SK-N-DZ (cell line): ENCODE results near the gene AFF2.

Experiments used
- DNase-seq: peaks from one replicate; pipeline ENCODE4 v3.0.0-alpha.2; 2015; ENCODE audit warnings: low spot score

The AFF2 gene

DNA sequence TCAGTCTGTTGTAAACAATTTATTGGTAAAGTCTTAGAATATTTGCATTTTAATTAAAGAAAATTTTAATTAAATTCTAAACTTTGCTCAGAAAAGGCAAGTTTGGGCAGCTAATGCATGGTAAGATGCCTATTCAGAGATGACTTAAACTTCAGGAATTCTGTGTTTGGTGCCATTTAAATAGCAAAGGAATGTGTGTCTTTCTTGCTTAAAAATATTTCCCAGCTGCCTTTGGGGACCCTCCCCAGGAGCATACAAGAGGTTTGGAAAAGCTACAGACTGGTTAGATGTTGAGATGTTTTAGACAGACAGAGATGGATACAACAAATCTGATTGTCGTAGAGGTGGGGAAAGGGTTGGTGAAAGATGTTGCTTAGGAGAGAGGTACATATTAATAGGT is 36.5 kb downstream of the AFF2 start:
- DNase-seq: no peak

DNA sequence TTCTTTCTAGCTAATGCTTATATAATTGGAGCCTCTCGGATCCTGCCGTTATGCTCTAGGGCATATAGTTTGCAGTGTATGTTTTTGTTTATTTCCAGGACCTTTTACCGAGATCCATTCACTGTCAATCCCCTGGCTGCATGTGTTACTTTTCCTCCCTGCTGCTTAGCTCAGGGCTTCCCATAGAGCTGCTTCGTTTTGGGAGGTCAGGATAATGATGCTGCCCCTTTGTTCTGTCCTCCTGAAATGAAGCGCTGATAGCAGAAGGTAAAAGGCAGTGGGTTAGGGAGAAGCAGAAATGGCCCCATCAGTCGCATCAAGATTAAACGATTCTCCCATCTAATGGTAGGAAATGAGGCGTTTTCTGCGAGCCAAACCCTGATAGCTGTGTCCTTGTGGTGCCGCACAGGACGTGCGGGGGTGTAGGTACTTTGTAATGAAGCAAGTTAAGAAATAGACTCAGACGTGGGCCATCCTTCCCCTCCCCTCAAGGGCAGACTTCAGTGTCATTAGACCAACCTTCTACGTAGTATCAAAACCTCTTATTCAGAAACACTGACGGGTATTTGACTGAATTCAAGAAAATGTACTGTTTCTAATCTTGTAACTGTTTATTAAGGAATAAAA is 37.3 kb downstream of the AFF2 start:
- no peak for DNase-seq

DNA sequence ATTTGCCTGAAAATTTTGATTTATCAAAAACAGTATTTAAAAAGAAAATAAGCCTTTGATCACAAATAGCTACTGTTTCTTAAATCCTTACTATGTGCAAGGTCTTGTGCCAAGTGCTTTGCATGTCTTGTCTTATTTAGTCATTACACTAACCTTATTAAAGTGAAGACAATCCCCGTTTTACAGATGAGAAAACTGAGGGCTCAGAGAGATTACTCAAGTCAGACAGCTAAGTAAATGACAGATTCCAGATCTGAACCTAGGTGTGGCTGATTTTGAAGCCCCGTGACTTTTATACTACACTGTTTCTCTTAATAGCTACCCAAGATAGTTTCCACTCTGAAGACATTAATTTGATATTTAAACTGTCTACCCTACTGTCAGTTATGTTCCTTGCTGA is 38.2 kb downstream of the AFF2 start:
- DNase-seq: no peak

DNA sequence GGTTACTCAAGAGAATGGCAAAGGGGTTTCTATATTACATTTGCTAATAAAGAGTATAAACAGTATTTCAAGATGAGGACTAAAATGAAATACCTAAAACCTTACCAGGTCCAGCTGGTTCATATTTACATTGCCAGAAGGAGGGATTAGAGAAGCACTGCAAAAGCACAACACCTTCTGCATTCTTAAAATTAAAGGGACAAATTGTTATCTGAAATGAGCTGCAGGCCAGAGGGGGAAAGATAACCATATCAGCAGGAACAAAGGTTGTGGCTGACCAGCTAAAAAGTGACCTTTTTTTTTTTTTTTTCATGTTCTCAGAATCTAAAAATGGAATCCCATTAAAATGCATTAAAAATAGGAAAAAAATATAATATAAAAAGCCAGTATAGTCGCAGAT is 39.7 kb downstream of the AFF2 start:
- DNase-seq: no peak

DNA sequence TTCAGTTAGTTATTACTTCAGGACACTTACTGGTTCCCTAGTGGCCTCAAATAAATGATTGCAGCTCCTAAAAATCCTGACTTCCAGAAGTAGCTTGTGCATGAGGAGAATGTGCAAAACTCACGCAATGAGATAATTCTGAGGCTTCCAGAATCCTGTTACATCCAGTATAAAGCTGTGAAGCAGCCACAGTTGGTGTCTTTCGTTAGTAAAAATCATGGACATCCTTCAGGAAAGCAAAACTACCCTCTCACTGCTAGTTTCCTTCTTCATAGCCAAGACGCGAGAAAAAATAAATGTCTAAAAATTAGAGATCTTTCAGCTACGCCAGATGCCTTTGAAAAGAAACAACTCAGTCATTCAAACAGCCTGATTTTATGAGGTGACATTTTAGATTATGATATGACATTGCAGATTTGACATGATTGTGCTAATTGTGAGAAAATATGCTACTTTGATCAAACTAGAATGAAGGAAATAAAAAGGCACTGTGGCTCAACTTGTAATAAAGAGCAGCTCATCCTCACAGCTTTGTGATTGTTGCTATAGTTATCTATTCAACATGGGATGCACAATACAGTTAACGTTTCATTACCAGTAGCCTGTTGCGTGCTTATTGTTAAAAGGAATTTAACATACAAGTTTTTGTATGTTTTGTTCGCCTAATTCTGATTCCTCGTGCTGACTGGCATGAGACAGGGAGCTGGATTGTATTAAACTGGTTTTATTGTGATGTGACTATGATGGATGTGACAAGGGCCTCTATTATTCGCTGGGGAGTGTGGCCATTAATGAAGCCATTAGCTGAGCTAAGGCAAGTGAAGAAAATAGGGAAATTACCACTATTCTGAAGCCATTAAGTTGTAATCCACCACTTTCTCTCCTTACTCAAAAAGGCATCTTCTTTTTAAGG is 40.5 kb downstream of the AFF2 start:
- no peak for DNase-seq

DNA sequence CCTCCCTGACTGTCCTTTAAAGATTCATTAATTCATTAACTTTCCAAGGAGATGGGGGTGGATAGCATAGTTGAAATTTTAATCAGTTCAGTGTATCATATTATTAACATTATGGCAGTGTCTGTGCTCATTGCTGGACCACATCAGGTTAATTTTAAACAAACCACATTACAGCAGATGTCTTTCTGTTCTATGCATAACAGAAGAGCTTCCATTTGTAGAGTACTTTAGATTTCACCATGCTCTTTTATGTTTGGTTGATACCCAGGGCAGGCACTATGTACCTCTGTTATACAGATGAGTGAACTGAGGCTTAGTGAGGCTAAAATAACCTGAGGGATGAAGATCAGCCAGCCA is 41.1 kb downstream of the AFF2 start:
- no peak for DNase-seq

DNA sequence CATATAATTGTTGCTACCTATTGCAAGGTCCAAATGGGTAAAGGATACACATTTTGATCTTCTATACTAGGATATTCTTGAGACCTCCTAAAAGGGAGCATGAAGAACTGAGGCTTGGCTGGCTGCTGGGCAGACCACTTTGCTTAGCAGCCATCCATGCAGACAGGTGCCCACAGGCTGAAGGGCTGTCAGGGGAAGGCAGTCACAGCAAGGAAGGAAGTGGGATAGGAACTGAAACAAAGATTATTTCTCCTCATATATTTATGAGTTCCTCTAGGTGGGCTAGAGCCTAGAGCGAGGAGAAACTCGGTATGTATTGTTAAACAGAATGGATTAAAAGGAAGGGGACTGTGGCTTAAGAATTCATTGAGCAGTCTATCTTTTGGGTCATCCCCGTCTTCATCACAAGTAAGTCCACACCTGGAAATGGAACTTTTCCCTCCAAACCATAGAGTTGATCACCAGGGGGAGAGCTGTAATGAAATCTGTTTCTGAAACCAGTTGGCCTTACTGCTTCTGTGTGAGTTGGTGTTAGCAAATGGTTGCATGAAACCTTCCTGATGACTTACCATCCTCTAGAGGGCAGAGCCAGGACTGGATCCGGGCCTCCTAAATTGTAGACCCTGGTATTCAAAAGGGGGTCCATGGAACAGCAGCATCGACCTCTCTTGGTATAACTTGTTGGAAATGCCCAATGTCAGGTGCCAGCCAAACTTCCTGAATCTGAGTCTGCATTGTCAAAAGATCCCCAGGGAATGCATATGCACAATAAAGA is 42.3 kb downstream of the AFF2 start:
- no peak for DNase-seq

DNA sequence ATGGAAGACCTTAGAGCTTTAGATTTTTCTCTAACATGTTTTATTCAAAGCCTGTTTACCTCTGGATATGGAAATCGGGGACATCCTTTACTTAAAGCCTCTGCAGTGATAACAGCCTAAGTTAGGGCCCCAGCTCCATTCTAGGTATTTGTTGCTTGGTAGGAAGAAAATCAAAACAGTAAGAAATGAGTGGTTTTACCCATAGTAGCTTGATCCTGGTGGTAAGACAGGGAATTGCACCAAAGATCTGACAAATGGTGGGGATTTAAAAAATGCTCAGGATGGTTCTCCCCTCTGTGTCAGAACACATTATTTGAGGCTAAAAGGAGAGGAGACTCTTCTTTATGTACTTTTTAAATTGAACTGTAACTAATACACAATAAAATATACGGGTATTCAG is 52.4 kb downstream of the AFF2 start:
- no peak for DNase-seq

DNA sequence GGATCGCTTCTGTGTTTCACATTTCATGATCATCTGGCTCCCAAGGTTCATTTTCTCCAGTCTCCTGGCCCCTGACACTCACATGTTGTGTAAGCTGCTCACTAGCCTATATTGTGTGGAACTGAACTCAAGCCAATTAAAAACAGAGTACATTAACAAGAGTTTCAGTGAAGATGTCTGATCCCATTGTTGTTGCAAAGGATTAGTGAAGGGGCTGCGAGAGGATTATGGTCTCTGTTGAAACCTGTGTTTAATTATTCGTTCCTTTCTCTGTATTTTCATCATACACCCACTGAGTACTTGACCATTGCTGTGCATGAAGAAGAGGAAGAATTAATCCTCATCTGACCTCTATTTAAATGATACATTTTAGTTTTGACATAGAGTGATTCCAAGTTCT is 54.7 kb downstream of the AFF2 start:
- DNase-seq: no peak

DNA sequence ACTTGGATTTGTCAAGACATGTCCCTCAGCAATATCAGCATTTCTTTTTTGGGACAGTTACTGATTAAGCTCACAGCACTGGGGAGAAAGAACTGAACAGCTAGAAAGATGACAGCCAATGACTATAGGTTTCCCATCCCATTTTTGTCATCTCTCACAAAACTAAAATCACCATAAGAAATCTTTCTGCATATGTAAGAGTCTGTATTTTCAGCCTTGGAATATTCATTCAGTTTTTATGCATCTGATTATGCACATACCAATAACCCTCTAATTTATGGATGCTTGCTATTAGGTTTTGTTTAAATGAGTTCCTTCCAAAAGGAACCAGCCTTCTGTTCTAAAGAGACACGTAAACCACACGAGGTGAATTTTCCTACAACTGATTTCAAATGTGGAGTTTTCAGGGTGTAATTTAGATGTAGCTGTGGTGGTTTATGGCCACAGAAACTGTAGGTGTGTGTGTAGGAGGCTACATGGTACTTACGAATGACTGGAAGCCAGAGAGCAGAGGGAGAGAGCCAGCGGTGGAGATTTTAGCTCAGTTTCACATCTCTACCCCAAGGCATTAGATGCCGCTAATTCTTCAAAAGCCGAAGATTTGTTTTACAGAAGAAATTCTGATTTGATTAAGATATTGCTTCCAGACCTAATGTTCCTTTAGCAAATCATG is 55.3 kb downstream of the AFF2 start:
- no peak for DNase-seq

DNA sequence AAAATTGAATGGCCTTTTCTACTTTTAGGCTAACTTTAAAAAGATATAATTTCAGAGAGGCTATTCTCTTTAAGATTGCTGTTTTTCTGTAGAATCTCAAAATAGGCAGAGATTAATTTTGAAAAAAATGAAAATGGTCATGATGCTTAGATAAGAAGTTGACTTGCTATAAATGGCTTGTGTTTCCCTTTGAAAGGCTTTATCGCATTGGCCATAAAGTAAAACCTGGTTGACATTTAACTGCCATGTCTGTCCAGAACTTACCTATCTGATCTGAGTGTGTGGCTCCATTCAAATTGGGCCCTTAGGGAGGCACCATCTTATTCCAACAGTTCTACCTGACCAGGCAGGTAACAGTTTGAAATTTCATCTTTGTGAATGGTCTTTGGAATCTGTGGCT is 56.1 kb downstream of the AFF2 start:
- DNase-seq: no peak

DNA sequence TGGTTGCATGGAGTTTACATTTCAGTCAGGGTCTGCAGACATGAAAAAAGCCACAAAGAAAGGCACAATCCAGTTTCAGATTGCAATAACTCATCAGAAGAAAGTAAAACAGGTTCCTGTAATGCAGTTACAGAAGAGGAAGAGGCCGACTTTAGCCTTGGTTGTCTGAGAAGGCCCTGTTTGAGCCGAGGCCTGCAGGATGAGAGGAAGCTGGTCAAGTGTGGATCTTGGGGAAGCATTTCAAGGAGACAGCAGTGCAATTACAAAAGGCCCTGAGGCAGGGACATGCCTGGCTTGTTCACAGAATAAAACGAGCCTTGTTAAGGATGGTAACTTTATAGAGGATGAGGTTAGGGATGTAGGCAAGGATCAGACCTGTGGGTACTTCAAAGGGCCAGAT is 62.4 kb downstream of the AFF2 start:
- no peak for DNase-seq

DNA sequence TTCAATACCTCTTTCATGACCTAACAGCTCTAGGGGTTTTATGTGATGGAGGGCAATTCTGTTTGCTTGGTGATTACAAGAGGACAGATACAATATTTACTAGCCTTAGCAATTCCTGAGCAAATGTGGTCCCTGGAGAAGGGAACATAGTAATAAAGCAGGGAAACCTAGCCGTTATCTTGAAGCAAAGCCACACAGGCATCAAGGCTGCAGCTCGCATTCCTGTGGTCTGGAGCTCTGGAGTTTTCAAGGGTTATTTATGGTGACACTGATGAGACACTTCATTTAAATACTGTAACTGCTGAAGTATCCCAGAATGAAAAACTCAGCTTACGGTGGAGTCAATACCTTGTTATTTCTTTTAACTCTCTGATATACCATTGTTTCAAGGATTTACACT is 66.8 kb downstream of the AFF2 start:
- DNase-seq: no peak

DNA sequence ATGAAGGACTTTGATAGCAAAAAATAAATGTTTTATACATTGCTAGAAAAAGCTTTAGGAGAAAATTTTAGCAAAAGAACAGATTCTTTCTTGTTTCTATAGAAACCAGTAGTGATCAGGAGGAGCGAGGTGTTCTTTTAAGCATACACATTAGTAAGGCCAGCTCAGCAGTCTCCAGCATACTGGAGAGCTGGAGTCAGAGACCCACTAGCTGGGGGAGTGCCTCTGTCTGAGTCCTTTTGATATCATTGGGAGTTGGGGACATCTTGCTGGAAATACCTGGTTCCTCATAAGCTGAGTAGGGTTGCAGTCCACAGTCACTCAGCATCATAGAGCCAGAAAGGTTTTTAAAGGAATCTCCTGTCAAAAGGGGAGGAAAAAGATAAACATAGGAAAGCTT is 67.4 kb downstream of the AFF2 start:
- DNase-seq: no peak

DNA sequence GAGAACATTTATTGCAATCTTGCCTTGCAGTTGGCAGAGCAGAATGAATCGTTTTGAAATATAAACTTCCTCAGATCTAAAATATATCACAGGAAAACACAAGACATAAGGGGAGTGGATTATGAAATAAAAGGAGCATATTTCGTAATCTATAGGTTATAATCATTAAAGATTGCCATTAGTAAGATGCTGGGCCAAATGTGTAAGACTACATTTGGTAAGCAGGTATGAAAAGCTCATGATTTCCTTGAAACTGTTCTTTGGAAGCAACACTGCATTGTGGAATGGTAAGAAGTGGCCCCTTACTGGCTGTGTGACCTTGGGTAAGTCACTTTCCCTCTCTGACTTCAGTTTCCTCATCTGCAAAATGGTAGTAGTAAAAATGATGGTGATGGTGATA is 68.3 kb downstream of the AFF2 start:
- DNase-seq: no peak

DNA sequence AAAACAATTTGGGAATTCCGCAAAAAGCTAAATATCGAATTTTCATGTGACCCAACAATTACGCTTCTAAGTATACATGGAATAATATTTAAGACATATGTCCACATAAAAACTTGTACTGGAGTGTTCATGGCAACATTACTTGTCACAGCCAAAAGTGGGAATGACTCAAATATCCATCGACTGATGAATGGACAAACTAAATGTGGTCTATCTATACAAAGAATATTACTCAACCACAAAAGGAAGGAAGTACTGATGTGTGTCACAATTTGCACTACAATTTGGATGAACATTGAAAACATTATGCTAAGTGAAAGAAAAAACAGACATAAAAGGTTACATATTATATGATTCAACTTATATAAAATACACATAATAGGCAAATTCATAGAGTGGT is 71.9 kb downstream of the AFF2 start:
- no peak for DNase-seq

DNA sequence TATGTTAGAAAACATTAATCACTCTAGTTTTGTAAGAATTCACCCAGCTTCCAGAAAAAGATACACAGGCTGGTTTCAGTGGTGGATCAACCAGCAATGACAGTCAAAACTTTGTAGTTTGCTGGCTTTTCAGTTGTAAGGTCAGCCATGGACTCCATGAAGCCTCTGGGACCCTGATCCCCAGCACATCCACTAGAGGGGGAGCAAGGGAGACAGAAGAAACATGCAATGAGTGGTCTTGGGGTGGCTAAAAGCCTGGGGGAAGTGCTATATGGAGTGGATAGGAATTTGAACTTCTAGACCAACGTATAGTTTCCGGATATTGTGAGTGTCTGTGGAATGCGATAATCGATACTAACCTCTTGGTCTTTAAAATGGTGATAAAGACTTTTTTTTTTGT is 72.7 kb downstream of the AFF2 start:
- no peak for DNase-seq

DNA sequence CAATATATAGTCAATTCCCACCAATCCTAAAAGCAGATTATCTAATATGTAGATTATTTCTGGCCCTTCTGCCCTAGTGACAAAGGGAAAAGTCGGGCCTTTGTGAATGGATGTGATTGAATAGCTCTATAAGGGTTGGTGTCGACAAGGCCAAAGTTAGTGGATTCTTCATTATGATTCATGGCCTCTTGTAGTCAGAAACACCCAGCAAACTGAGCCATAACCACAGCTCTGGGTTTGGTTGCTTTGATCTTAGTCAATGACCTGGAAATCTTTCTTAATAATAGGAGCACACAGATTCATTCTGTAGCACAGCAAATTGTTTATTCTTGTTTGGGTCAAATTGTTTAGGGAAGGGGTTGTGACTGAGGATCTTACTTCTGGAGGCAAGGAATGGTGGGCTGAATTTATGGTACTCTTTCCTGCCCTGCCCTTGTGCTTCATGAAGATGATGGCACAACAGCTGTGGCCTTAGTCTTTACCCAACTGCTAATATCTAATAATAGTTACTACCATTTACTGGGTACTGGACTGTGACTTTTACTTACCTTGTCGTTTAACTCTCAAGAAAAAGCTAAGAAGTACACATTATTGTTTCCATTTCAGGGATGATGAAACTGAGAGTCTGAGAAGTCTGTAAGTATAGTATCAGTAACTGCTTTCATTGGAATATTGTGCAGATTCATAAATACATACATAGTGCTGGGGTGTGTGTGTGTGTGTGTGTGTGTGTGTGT is 74.0 kb downstream of the AFF2 start:
- DNase-seq: no peak

DNA sequence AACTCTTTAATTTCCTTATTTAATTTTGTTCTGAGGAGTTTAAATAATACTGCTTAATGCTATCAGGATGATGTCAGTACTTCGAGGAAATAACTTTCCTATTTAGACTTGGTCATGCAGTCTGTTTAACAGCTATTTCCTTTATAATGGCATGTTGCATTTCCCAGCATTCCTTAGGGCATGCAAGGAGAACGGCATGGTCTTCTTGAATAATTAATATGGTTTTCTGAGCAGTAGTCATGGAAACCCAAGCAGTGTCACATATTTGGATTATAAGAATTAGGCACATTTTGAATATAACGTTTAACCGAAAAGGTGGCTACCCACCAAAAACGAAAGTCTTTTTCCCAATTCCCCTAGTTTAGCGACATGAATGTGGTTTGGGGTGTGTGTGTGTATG is 76.0 kb downstream of the AFF2 start:
- DNase-seq: no peak

DNA sequence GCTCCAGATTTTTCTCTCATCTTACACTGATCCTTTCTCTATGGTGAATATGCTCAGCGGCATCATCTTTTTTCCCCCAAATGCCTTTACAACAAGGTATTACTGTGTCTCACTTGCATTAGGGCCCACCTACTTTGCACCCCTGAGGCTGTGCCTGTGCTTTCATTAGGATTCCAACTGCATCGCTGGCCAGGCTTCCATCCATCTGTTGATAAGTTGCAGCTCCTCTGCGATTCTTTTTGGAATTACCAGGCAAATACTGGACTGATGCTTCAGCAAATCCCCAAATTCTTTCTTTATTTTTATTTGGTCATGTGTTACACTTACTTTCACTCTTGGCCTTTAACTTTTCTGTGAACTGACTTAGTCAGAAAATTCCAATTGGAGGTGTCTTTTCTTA is 77.3 kb downstream of the AFF2 start:
- no peak for DNase-seq

DNA sequence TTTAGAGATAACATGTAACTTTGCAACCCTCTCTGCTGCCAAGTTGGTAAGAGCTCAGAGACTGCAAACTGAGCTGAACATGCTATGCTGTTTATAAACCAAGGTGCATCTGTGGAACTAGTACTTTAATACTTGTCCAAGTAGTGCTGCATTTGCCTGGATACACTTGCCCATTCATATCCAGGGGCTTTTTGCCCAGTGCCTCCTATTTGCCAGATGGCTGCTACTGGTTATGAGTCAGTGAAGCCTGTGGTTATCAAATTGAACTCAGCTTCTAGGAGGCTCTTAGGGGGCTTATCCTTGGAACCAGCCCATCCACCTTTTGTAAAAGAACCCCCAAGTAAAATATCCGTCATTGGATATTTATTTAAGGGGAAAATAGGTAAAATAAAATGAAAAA is 79.6 kb downstream of the AFF2 start:
- no peak for DNase-seq
